22Rv1 (cell line): Measurements from ENCODE around the gene CHD6.

Experiments used
- ZFX ChIP-seq: fragments of 450-650 bp; IDR thresholded peaks from 2 replicates; pipeline ENCODE4 v1.6.1; 2017; ENCODE audit warnings: antibody characterized with exemption, borderline replicate concordance
- TF ChIP-seq, protein P1 (sequence below): fragments of 450-650 bp; IDR thresholded peaks from 2 replicates; pipeline ENCODE4 v1.5.1; 2017; ENCODE audit warnings: mild to moderate bottlenecking

- TF ChIP-seq ZFX: no peak
- TF ChIP-seq, protein P1, sequence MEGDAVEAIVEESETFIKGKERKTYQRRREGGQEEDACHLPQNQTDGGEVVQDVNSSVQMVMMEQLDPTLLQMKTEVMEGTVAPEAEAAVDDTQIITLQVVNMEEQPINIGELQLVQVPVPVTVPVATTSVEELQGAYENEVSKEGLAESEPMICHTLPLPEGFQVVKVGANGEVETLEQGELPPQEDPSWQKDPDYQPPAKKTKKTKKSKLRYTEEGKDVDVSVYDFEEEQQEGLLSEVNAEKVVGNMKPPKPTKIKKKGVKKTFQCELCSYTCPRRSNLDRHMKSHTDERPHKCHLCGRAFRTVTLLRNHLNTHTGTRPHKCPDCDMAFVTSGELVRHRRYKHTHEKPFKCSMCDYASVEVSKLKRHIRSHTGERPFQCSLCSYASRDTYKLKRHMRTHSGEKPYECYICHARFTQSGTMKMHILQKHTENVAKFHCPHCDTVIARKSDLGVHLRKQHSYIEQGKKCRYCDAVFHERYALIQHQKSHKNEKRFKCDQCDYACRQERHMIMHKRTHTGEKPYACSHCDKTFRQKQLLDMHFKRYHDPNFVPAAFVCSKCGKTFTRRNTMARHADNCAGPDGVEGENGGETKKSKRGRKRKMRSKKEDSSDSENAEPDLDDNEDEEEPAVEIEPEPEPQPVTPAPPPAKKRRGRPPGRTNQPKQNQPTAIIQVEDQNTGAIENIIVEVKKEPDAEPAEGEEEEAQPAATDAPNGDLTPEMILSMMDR: no peak
Measured at GRCh38 chr20:41639630-41640029, 21.5 kb upstream of the CHD6 start.
